HFFc6 (cell line): ENCODE measurements around the gene IFNLR1. TPM values are rescaled to one million over a fixed set of nuclear protein-coding genes. Genes with fewer than 3 reads are reported as not detected.
A peak's percentile ranks its signal among the peaks of the same experiment; 100 is the strongest.

Experiments
- DNase-seq: peaks from one replicate; pipeline ENCODE4 v3.0.0-alpha.2; 2018
- H3K27ac Mint-ChIP-seq: 2 replicates; pipeline ENCODE4 v1.8.0; 2020; ENCODE audit warnings: mild to moderate bottlenecking, mixed read lengths
- H3K27me3 Mint-ChIP-seq: 2 replicates; pipeline ENCODE4 v1.8.0; 2021; ENCODE audit warnings: mild to moderate bottlenecking, moderate library complexity, mixed read lengths; ENCODE audit not compliant: insufficient read depth
- H3K36me3 Mint-ChIP-seq: 2 replicates; pipeline ENCODE4 v1.8.0; 2021; ENCODE audit warnings: low read depth, mixed read lengths
- H3K4me1 Mint-ChIP-seq: 2 replicates; pipeline ENCODE4 v1.8.0; 2020; ENCODE audit warnings: low read depth, mixed read lengths
- H3K4me3 Mint-ChIP-seq: 2 replicates; pipeline ENCODE4 v1.8.0; 2020; ENCODE audit warnings: mild to moderate bottlenecking, moderate library complexity, mixed read lengths
- H3K9me3 Mint-ChIP-seq: 2 replicates; pipeline ENCODE4 v1.8.0; 2020; ENCODE audit warnings: mild to moderate bottlenecking, mixed read lengths
- CTCF ChIP-seq: fragments of 200-600 bp; sonication (generic); IDR thresholded peaks from 2 replicates; pipeline ENCODE4 v1.5.0; 2021; ENCODE audit warnings: antibody characterized with exemption, mild to moderate bottlenecking
- total RNA-seq, 6 experiments: library from RNA; stranded (reverse); fragmentation: NEBNext Ultra II Directional; extraction: Animal tissue kit (Norgen Biotek cat#: 25700); gene quantifications; 2 replicates in 1 of 6; 3 replicates in 5 of 6; pipeline ENCODE4 v1.2.3, GENCODE V29; 2021

Gene IFNLR1
- total RNA-seq, 6 experiments from 2014 or later = not detected

- no peaks in the 10 kb centered on the region for H3K9me3 Mint-ChIP-seq
- H3K4me1 Mint-ChIP-seq = peaks cover 14% of the 10 kb centered on the region
- H3K27me3 Mint-ChIP-seq = peaks cover 67% of the 10 kb centered on the region
- DNase-seq = no peak
- no peaks in the 10 kb centered on the region for H3K36me3 Mint-ChIP-seq
- no peak overlapping the region for H3K4me3 Mint-ChIP-seq
- TF ChIP-seq CTCF = no peak
- H3K27ac Mint-ChIP-seq = no peak overlapping the region
These were observed 39.3 kb downstream of the IFNLR1 start for GRCh38 chr1:24147816-24148215.

- Mint-ChIP-seq H3K36me3 (no peaks in the 10 kb centered on the region), H3K4me1 (peaks cover 14% of the 10 kb centered on the region), H3K27ac (no peak overlapping the region), H3K27me3 (peaks cover 65% of the 10 kb centered on the region), H3K9me3 (no peaks in the 10 kb centered on the region), H3K4me3 (no peak overlapping the region)
- no peak for DNase-seq
- no peak for TF ChIP-seq CTCF
These were observed 39.9 kb downstream of the IFNLR1 start for GRCh38 chr1:24147194-24147593.

GRCh38 chr1:24142546-24143534 lies 44.2 kb downstream of the IFNLR1 start, which contains the start of gene IL22RA1:
Gene IL22RA1, minus strand, starts transcription at chr1:24143140. Its CDS starts 58 bp downstream, at chr1:24143082.
- no peaks in the 10 kb centered on the region for H3K36me3 Mint-ChIP-seq
- no peaks in the 10 kb centered on the region for H3K9me3 Mint-ChIP-seq
- H3K4me3 Mint-ChIP-seq = peak within 1 kb of the TSS; percentile 79
- peaks cover 53% of the 10 kb centered on the region for H3K27me3 Mint-ChIP-seq
- H3K27ac Mint-ChIP-seq = no peak within 1 kb of the TSS
- no peak for TF ChIP-seq CTCF
- DNase-seq = no peak
- H3K4me1 Mint-ChIP-seq = no peaks in the 10 kb centered on the region; the same call in 1 of the 2 replicates

GRCh38 chr1:24141311-24141997 lies 45.6 kb downstream of the IFNLR1 start:
- H3K27ac Mint-ChIP-seq = no peak overlapping the region
- H3K27me3 Mint-ChIP-seq = peaks cover 52% of the 10 kb centered on the region
- no peak for DNase-seq
- TF ChIP-seq CTCF = no peak
- H3K9me3 Mint-ChIP-seq = no peaks in the 10 kb centered on the region
- H3K36me3 Mint-ChIP-seq = no peaks in the 10 kb centered on the region
- no peak overlapping the region for H3K4me3 Mint-ChIP-seq
- no peaks in the 10 kb centered on the region; the same call in 1 of the 2 replicates for H3K4me1 Mint-ChIP-seq

GRCh38 chr1:24140741-24141181 lies 46.3 kb downstream of the IFNLR1 start:
- no peak overlapping the region for H3K4me3 Mint-ChIP-seq
- H3K27me3 Mint-ChIP-seq = peaks cover 48% of the 10 kb centered on the region
- H3K27ac Mint-ChIP-seq = no peak overlapping the region
- no peaks in the 10 kb centered on the region for H3K36me3 Mint-ChIP-seq
- H3K9me3 Mint-ChIP-seq = no peaks in the 10 kb centered on the region
- DNase-seq = no peak
- TF ChIP-seq CTCF = no peak
- H3K4me1 Mint-ChIP-seq = no peaks in the 10 kb centered on the region; the same call in 1 of the 2 replicates
